ENCODE measurements around the gene CNTNAP5.
"Not testable (repeated sequence)": the region's sequence is repeated elsewhere in the genome, so short reads cannot be mapped to it uniquely, and the experiment has no call there.

GRCh38 chr2:124407836-124408534 is 382.9 kb downstream of the CNTNAP5 start:
- TF ChIP-seq CTCF, POLR2A (IDR thresholded peaks at IDR 0.05): not testable (repeated sequence)
